Fibroblast of villous mesenchyme (primary cell): ENCODE results near the gene SHC2. TPM values are rescaled to one million over a fixed set of nuclear protein-coding genes. Genes with fewer than 3 reads are reported as not detected.
"Not testable (repeated sequence)": the region's sequence is repeated elsewhere in the genome, so short reads cannot be mapped to it uniquely, and the experiment has no call there.

Experiments
- DNase-seq: peaks from one replicate; pipeline ENCODE4 v3.0.0-alpha.2; 2010; ENCODE audit warnings: low read depth
- H3K4me3 ChIP-seq: 2 replicates; pipeline ENCODE4 v1.5.1; 2011; ENCODE audit warnings: low read depth, mild to moderate bottlenecking, low read length
- CTCF ChIP-seq: IDR thresholded peaks from 2 replicates; pipeline ENCODE4 v1.5.1; 2012; ENCODE audit warnings: low read depth, mild to moderate bottlenecking, low read length; ENCODE audit not compliant: insufficient read depth
- total RNA-seq: library from RNA; depleted of rRNA; stranded (reverse); fragments of >200 nt; gene quantifications from 2 replicates; pipeline ENCODE4 v1.2.3, GENCODE V29; 2012

The SHC2 gene
- total RNA-seq, 1 donor, result 0.43 TPM

GRCh38 chr19:389935-390289 lies 70.9 kb downstream of the SHC2 start:
- no peak for DNase-seq
- no peak for TF ChIP-seq CTCF
- H3K4me3 ChIP-seq, result no peak overlapping the region

- DNase-seq, result no peak
- no peak for TF ChIP-seq CTCF
- no peak overlapping the region for H3K4me3 ChIP-seq
Observed at GRCh38 chr19:389255-389934, 71.4 kb downstream of the SHC2 start.

- H3K4me3 ChIP-seq, result no peak overlapping the region
- no peak for DNase-seq
- TF ChIP-seq CTCF, result no peak
Observed at GRCh38 chr19:388691-389090, 72.1 kb downstream of the SHC2 start.

GRCh38 chr19:387777-388176 lies 73.1 kb downstream of the SHC2 start:
- DNase-seq, result no peak
- H3K4me3 ChIP-seq, result no peak overlapping the region
- TF ChIP-seq CTCF, result no peak

- DNase-seq, H3K4me3 ChIP-seq: not testable (repeated sequence)
Observed at GRCh38 chr19:386632-387301, 74.1 kb downstream of the SHC2 start.

- H3K4me3 ChIP-seq, DNase-seq: not testable (repeated sequence)
Observed at GRCh38 chr19:386189-386588, 74.6 kb downstream of the SHC2 start.

GRCh38 chr19:384799-385169 lies 76.0 kb downstream of the SHC2 start:
- TF ChIP-seq CTCF, result no peak
- no peak overlapping the region for H3K4me3 ChIP-seq
- no peak for DNase-seq
